HUES48 (cell line): ENCODE results near the gene ISCU.

Experiments
- H3K27ac ChIP-seq: one replicate; pipeline ENCODE4 v1.7.0; 2013; ENCODE audit warnings: low read depth, low read length, inconsistent platforms
- H3K27me3 ChIP-seq: 2 replicates; pipeline ENCODE4 v1.6.1; 2013; ENCODE audit warnings: mild to moderate bottlenecking, low read length; ENCODE audit not compliant: control insufficient read depth, insufficient read depth
- H3K36me3 ChIP-seq: 2 replicates; pipeline ENCODE4 v1.6.1; 2013; ENCODE audit warnings: low read length; ENCODE audit not compliant: control insufficient read depth, insufficient read depth
- H3K4me1 ChIP-seq: 2 replicates; pipeline ENCODE4 v1.6.1; 2013; ENCODE audit warnings: mild to moderate bottlenecking, low read length; ENCODE audit not compliant: control insufficient read depth, insufficient read depth
- H3K4me3 ChIP-seq: 2 replicates; pipeline ENCODE4 v1.5.1; 2013; ENCODE audit warnings: mild to moderate bottlenecking, low read depth, low read length
- H3K9ac ChIP-seq: 2 replicates; pipeline ENCODE4 v1.6.1; 2013; ENCODE audit warnings: mild to moderate bottlenecking, low read depth, low read length, moderate library complexity
- H3K9me3 ChIP-seq: 2 replicates; pipeline ENCODE4 v1.6.1; 2013; ENCODE audit warnings: low read length; ENCODE audit not compliant: control insufficient read depth, insufficient read depth

Gene ISCU

GRCh38 chr12:108599948-108600701 is 37.7 kb downstream of the ISCU start:
- H3K9ac ChIP-seq = no peak overlapping the region
- H3K27me3 ChIP-seq = no peaks in the 10 kb centered on the region
- H3K4me3 ChIP-seq = no peak overlapping the region
- H3K9me3 ChIP-seq = no peaks in the 10 kb centered on the region
- no peaks in the 10 kb centered on the region for H3K4me1 ChIP-seq
- H3K36me3 ChIP-seq = no peaks in the 10 kb centered on the region
- H3K27ac ChIP-seq = no peak overlapping the region

GRCh38 chr12:108600702-108601007 is 38.3 kb downstream of the ISCU start:
- Histone ChIP-seq H3K36me3 (no peaks in the 10 kb centered on the region), H3K27ac (no peak overlapping the region), H3K9ac (no peak overlapping the region), H3K27me3 (no peaks in the 10 kb centered on the region), H3K4me1 (no peaks in the 10 kb centered on the region), H3K4me3 (no peak overlapping the region), H3K9me3 (no peaks in the 10 kb centered on the region)

GRCh38 chr12:108602209-108602705 is 39.9 kb downstream of the ISCU start:
- Histone ChIP-seq H3K27ac (no peak overlapping the region), H3K4me3 (no peak overlapping the region), H3K36me3 (no peaks in the 10 kb centered on the region), H3K9ac (no peak overlapping the region), H3K4me1 (no peaks in the 10 kb centered on the region), H3K27me3 (no peaks in the 10 kb centered on the region), H3K9me3 (no peaks in the 10 kb centered on the region)

GRCh38 chr12:108602976-108603704 is 40.7 kb downstream of the ISCU start:
- no peaks in the 10 kb centered on the region for H3K27me3 ChIP-seq
- no peaks in the 10 kb centered on the region for H3K36me3 ChIP-seq
- no peaks in the 10 kb centered on the region for H3K9me3 ChIP-seq
- no peak overlapping the region for H3K4me3 ChIP-seq
- H3K9ac ChIP-seq = no peak overlapping the region
- no peak overlapping the region for H3K27ac ChIP-seq
- H3K4me1 ChIP-seq = no peaks in the 10 kb centered on the region

DNA sequence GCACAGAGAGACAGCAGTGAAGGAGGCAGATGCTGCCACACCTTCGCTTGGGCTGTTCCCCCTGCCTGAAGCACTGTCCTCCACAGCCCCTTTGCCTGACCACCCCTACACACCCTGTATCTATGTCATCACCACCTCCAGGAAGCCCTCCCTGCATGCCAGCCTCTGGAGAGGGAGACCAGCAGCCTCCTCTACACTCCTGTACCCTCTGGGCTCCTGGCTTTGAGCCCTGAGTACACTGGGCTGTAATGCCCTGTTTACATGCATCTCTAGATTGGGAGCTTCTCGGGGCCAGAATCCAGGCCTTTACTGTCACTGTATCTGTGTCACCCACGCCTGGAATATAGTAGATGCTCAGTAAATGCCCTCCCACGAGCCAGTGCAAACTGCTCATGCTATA is 41.3 kb downstream of the ISCU start:
- H3K27me3 ChIP-seq = no peaks in the 10 kb centered on the region
- H3K9me3 ChIP-seq = no peaks in the 10 kb centered on the region
- no peaks in the 10 kb centered on the region for H3K36me3 ChIP-seq
- no peak overlapping the region for H3K27ac ChIP-seq
- no peak overlapping the region for H3K9ac ChIP-seq
- no peaks in the 10 kb centered on the region for H3K4me1 ChIP-seq
- H3K4me3 ChIP-seq = no peak overlapping the region

- no peak overlapping the region for H3K9ac ChIP-seq
- no peaks in the 10 kb centered on the region for H3K36me3 ChIP-seq
- no peak overlapping the region for H3K4me3 ChIP-seq
- no peak overlapping the region for H3K27ac ChIP-seq
- H3K4me1 ChIP-seq = no peaks in the 10 kb centered on the region
- H3K9me3 ChIP-seq = no peaks in the 10 kb centered on the region
- H3K27me3 ChIP-seq = no peaks in the 10 kb centered on the region
Observed at GRCh38 chr12:108604208-108604941, 42.0 kb downstream of the ISCU start.

GRCh38 chr12:108605000-108605689 is 42.7 kb downstream of the ISCU start:
- Histone ChIP-seq H3K27ac (no peak overlapping the region), H3K9ac (no peak overlapping the region), H3K36me3 (no peaks in the 10 kb centered on the region), H3K4me1 (no peaks in the 10 kb centered on the region), H3K9me3 (no peaks in the 10 kb centered on the region), H3K4me3 (no peak overlapping the region), H3K27me3 (no peaks in the 10 kb centered on the region)

DNA sequence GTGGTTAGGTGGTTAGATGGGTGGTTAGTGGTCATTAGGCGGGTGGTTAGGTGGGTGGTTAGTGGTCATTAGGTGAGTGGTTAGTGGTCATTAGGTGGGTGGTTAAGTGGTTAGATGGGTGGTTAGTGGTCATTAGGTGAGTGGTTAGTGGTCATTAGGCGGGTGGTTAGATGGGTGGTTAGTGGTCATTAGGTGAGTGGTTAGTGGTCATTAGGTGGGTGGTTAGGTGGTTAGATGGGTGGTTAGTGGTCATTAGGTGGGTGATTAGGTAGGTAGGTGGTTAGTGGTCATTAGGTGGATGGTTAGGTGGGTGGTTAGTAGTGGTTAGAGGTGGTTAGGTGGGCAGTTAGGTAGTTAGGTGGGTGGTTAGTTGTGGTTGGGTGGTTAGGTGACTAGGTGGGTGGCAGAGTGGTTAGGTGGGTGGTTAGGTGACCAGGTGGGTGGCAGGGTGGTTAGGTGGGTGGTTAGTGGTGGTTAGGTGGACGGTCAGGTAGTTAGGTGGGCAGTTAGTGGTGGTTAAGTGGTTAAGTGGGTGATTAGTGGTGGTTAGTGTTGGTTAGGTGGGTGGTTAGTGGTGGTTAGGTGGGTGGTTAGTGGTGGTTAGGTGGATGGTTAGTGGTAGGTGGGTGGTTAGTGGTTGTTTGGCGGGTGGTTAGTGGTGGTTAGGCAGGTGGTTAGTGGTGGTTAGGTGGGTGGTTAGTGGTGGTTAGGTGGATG is 43.5 kb downstream of the ISCU start:
- no peaks in the 10 kb centered on the region for H3K9me3 ChIP-seq

GRCh38 chr12:108606492-108606891 is 44.1 kb downstream of the ISCU start:
- no peak overlapping the region for H3K9ac ChIP-seq
- no peaks in the 10 kb centered on the region for H3K27me3 ChIP-seq
- no peaks in the 10 kb centered on the region for H3K9me3 ChIP-seq
- H3K4me1 ChIP-seq = no peaks in the 10 kb centered on the region
- H3K4me3 ChIP-seq = no peak overlapping the region
- H3K36me3 ChIP-seq = no peaks in the 10 kb centered on the region
- H3K27ac ChIP-seq = no peak overlapping the region

More for the DNA sequence above, 43.5 kb downstream of the ISCU start:
- Histone ChIP-seq H3K4me1 (no peaks in the 10 kb centered on the region), H3K27me3 (no peaks in the 10 kb centered on the region), H3K9ac (no peak overlapping the region), H3K27ac (no peak overlapping the region), H3K36me3 (no peaks in the 10 kb centered on the region), H3K4me3 (no peak overlapping the region)

DNA sequence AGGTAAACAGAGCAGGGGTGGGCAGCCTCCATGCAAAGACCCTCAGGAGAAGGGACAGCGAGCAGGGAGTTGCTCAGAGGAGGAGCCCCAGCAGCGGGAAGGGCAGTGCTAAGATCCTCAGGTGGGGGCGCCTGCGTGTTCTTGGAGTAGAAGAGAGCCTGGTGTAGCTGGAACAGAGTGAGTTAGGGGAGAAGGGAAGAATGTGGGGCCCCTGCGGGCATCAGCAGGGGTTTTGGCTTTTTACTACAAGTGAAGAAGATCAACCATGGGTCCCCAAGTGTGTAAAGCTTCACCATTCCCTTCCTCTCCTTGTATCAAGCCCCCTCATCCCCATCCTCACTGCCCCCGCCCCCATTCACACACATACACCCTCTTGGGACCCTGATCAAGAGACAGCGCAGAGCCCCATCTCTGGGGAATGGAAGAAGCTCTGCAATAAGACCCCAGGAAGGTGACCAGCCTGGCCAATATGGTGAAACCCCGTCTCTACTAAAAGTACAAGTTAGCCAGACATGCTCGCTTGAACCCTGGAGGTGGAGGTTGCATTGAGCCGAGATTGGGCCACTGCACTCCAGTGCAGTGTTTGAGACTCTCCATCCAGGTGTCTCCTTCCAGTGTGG is 45.7 kb downstream of the ISCU start:
- Histone ChIP-seq H3K4me1 (no peaks in the 10 kb centered on the region; the same call in 1 of the 2 replicates), H3K9me3 (no peaks in the 10 kb centered on the region), H3K27me3 (no peaks in the 10 kb centered on the region), H3K36me3 (no peaks in the 10 kb centered on the region), H3K27ac (no peak overlapping the region), H3K4me3 (no peak overlapping the region), H3K9ac (no peak overlapping the region)
